Activated CD4-positive, alpha-beta T cell treated with anti-CD3 and anti-CD28 coated beads for 36 hours (primary cell): Measurements from ENCODE around the gene HTR2B. TPM values are rescaled to one million over a fixed set of nuclear protein-coding genes. Genes with fewer than 3 reads are reported as not detected.
A peak's percentile ranks its signal among the peaks of the same experiment; 100 is the strongest.

ENCODE experiments used
- ATAC-seq: fragments of 200-7000 bp; cut with Tn5 transposase; one replicate; pipeline ENCODE4 v1.10.0; 2021; ENCODE audit warnings: mild to moderate bottlenecking, moderate library complexity
- CTCF ChIA-PET: fragments of 350-600 bp; sonication (Branson Sonifier 250); formaldehyde crosslinking; loops from one replicate; lab custom pipeline; 2021; ENCODE audit warnings: antibody characterized with exemption; lab: Charles Lee
- POLR2A ChIA-PET: fragments of 350-600 bp; sonication (Branson Sonifier 250); formaldehyde crosslinking; loops from one replicate; lab custom pipeline; 2021; ENCODE audit warnings: antibody characterized with exemption, inconsistent platforms; lab: Charles Lee
- DNase-seq: peaks from one replicate; pipeline ENCODE4 v3.0.0-alpha.2; 2020
- H3K27ac Mint-ChIP-seq: one replicate; pipeline ENCODE4 v1.8.0; 2021; ENCODE audit warnings: mixed read lengths
- H3K27me3 Mint-ChIP-seq: one replicate; pipeline ENCODE4 v1.8.0; 2021; ENCODE audit warnings: mixed read lengths
- H3K36me3 Mint-ChIP-seq: one replicate; pipeline ENCODE4 v1.8.0; 2021; ENCODE audit warnings: low read depth, mixed read lengths
- H3K4me1 Mint-ChIP-seq: one replicate; pipeline ENCODE4 v1.8.0; 2021; ENCODE audit warnings: mixed read lengths
- H3K4me3 Mint-ChIP-seq: one replicate; pipeline ENCODE4 v1.8.0; 2021; ENCODE audit warnings: mild to moderate bottlenecking, moderate library complexity, mixed read lengths
- H3K9me3 Mint-ChIP-seq: one replicate; pipeline ENCODE4 v1.8.0; 2021; ENCODE audit warnings: low read depth, mixed read lengths
- intact Hi-C, 2 experiments: fragments of 100-400 bp; cut with DNase I in 1 of 2; cut with micrococcal nuclease in 1 of 2; formaldehyde crosslinking; loops; one replicate each; pipeline versions ENCODE4 v1.14.2 to v1.15.1; 2022 to 2024; cut with DNase I, micrococcal nuclease
- total RNA-seq, 2 experiments: library from RNA; stranded (reverse); gene quantifications; one replicate each; pipeline ENCODE4 v1.2.3, GENCODE V29; 2021

HTR2B gene
- under 1 TPM; 0.11 TPM for total RNA-seq

- Mint-ChIP-seq H3K9me3 (no peaks in the 10 kb centered on the region), H3K4me1 (peaks cover 35% of the 10 kb centered on the region), H3K4me3 (peak within 1 kb of the TSS; percentile 60), H3K27ac (peak within 1 kb of the TSS; percentile 75), H3K36me3 (peaks cover 6% of the 10 kb centered on the region), H3K27me3 (no peaks in the 10 kb centered on the region)
- ATAC-seq (peak; percentile 96), DNase-seq (peak; percentile 60)
- ChIA-PET CTCF (interaction anchor here (0.6 to 1.4 kb wide), 8 partner anchors 10 to 258 kb away, joined by 3 to 12 read pairs (median 3); no protein-coding TSS in a partner anchor), POLR2A (interaction anchor here (0.7 kb wide), 3 partner anchors 15 to 60 kb away, joined by 4 to 10 read pairs (median 8); no protein-coding TSS in a partner anchor)
- intact Hi-C loops, result no loop called here
Observed at GRCh38 chr2:231124838-231125568, at the start of gene HTR2B. TSS of gene HTR2B (minus strand) at chr2:231125042. CDS start at chr2:231123764, 1,278 bp downstream.

GRCh38 chr2:231174211-231174651 is 49.4 kb upstream of the HTR2B start:
- no peaks in the 10 kb centered on the region for H3K27me3 Mint-ChIP-seq

GRCh38 chr2:231172025-231172424 is 47.2 kb upstream of the HTR2B start:
- peaks cover 56% of the 10 kb centered on the region for H3K36me3 Mint-ChIP-seq
- intact Hi-C loops, result no loop called here
- no peaks in the 10 kb centered on the region for H3K9me3 Mint-ChIP-seq
- H3K4me3 Mint-ChIP-seq, result no peak overlapping the region
- no peaks in the 10 kb centered on the region for H3K27me3 Mint-ChIP-seq
- ATAC-seq, result no peak
- no peak for DNase-seq
- ChIA-PET POLR2A (no interaction called here), CTCF (interaction anchor here (1.0 kb wide), 1 partner anchor 17 kb away, joined by 3 read pairs; no protein-coding TSS in a partner anchor)
- H3K4me1 Mint-ChIP-seq, result peaks cover 21% of the 10 kb centered on the region
- no peak overlapping the region for H3K27ac Mint-ChIP-seq

More at GRCh38 chr2:231174211-231174651, 49.4 kb upstream of the HTR2B start:
- DNase-seq, result no peak
- H3K4me1 Mint-ChIP-seq, result peaks cover 10% of the 10 kb centered on the region
- intact Hi-C loops, result no loop called here
- peaks cover 45% of the 10 kb centered on the region for H3K36me3 Mint-ChIP-seq
- no peak overlapping the region for H3K4me3 Mint-ChIP-seq
- POLR2A ChIA-PET, result no interaction called here
- ATAC-seq, result no peak
- CTCF ChIA-PET, result interaction anchor here (0.5 to 1.8 kb wide), 3 partner anchors 21 to 72 kb away, joined by 3 to 8 read pairs (median 3); no protein-coding TSS in a partner anchor
- H3K27ac Mint-ChIP-seq, result no peak overlapping the region
- H3K9me3 Mint-ChIP-seq, result no peaks in the 10 kb centered on the region

- no peaks in the 10 kb centered on the region for H3K9me3 Mint-ChIP-seq
- CTCF ChIA-PET, result interaction anchor here (1.1 kb wide), 1 partner anchor 10 kb away, joined by 3 read pairs; no protein-coding TSS in a partner anchor
- ATAC-seq (no peak), DNase-seq (no peak)
- no peaks in the 10 kb centered on the region for H3K27me3 Mint-ChIP-seq
- H3K27ac Mint-ChIP-seq, result no peak overlapping the region
- H3K36me3 Mint-ChIP-seq, result peaks cover 60% of the 10 kb centered on the region
- peaks cover 26% of the 10 kb centered on the region for H3K4me1 Mint-ChIP-seq
- POLR2A ChIA-PET, result no interaction called here
- intact Hi-C loops, result no loop called here
- no peak overlapping the region for H3K4me3 Mint-ChIP-seq
Observed at GRCh38 chr2:231170055-231170454, 45.2 kb upstream of the HTR2B start.

GRCh38 chr2:231169488-231169887 is 44.6 kb upstream of the HTR2B start:
- H3K4me1 Mint-ChIP-seq, result peaks cover 26% of the 10 kb centered on the region
- no peaks in the 10 kb centered on the region for H3K27me3 Mint-ChIP-seq
- H3K4me3 Mint-ChIP-seq, result no peak overlapping the region
- H3K9me3 Mint-ChIP-seq, result no peaks in the 10 kb centered on the region
- H3K36me3 Mint-ChIP-seq, result peaks cover 60% of the 10 kb centered on the region
- intact Hi-C loops, result no loop called here
- POLR2A ChIA-PET, result no interaction called here
- peak; percentile 30 for ATAC-seq
- DNase-seq, result no peak
- H3K27ac Mint-ChIP-seq, result peak overlapping the region; percentile 7
- CTCF ChIA-PET, result interaction anchor here (0.6 kb wide), 2 partner anchors 23 to 87 kb away, joined by 3 read pairs; no protein-coding TSS in a partner anchor

GRCh38 chr2:231168460-231169139 is 43.8 kb upstream of the HTR2B start:
- Mint-ChIP-seq H3K27ac (peak overlapping the region; percentile 48), H3K36me3 (peaks cover 58% of the 10 kb centered on the region), H3K4me3 (no peak overlapping the region), H3K27me3 (no peaks in the 10 kb centered on the region), H3K4me1 (peaks cover 26% of the 10 kb centered on the region), H3K9me3 (no peaks in the 10 kb centered on the region)
- DNase-seq (no peak), ATAC-seq (no peak)
- intact Hi-C loops, result no loop called here
- POLR2A ChIA-PET, result no interaction called here
- CTCF ChIA-PET, result interaction anchor here (0.5 to 1.1 kb wide), 3 partner anchors 18 to 88 kb away, joined by 3 read pairs; no protein-coding TSS in a partner anchor

- CTCF ChIA-PET, result interaction anchor here (0.5 to 1.1 kb wide), 3 partner anchors 12 to 29 kb away, joined by 3 read pairs; no protein-coding TSS in a partner anchor
- H3K36me3 Mint-ChIP-seq, result peaks cover 63% of the 10 kb centered on the region
- POLR2A ChIA-PET, result no interaction called here
- peak overlapping the region; percentile 48 for H3K27ac Mint-ChIP-seq
- intact Hi-C loops, result no loop called here
- peaks cover 26% of the 10 kb centered on the region for H3K4me1 Mint-ChIP-seq
- DNase-seq (no peak), ATAC-seq (peak; percentile 68)
- no peaks in the 10 kb centered on the region for H3K27me3 Mint-ChIP-seq
- H3K4me3 Mint-ChIP-seq, result no peak overlapping the region
- no peaks in the 10 kb centered on the region for H3K9me3 Mint-ChIP-seq
Observed at GRCh38 chr2:231167745-231168459, 43.1 kb upstream of the HTR2B start.

- no peaks in the 10 kb centered on the region for H3K9me3 Mint-ChIP-seq
- peak overlapping the region; percentile 42 for H3K27ac Mint-ChIP-seq
- CTCF ChIA-PET, result no interaction called here
- no peak for ATAC-seq
- H3K4me1 Mint-ChIP-seq, result peaks cover 36% of the 10 kb centered on the region
- H3K4me3 Mint-ChIP-seq, result no peak overlapping the region
- DNase-seq, result no peak
- peaks cover 55% of the 10 kb centered on the region for H3K36me3 Mint-ChIP-seq
- intact Hi-C loops, result no loop called here
- H3K27me3 Mint-ChIP-seq, result no peaks in the 10 kb centered on the region
- POLR2A ChIA-PET, result no interaction called here
Observed at GRCh38 chr2:231163414-231164095, 38.7 kb upstream of the HTR2B start.

GRCh38 chr2:231163011-231163410 is 38.2 kb upstream of the HTR2B start:
- Mint-ChIP-seq H3K4me1 (peaks cover 30% of the 10 kb centered on the region), H3K9me3 (no peaks in the 10 kb centered on the region), H3K4me3 (no peak overlapping the region), H3K27ac (peak overlapping the region; percentile 42), H3K36me3 (peaks cover 53% of the 10 kb centered on the region), H3K27me3 (no peaks in the 10 kb centered on the region)
- intact Hi-C loops, result no loop called here
- DNase-seq (no peak), ATAC-seq (no peak)
- POLR2A ChIA-PET, result no interaction called here
- CTCF ChIA-PET, result no interaction called here

- POLR2A ChIA-PET, result no interaction called here
- no peak overlapping the region for H3K4me3 Mint-ChIP-seq
Observed at GRCh38 chr2:231161877-231162329, 37.1 kb upstream of the HTR2B start.

More at GRCh38 chr2:231161877-231162329, 37.1 kb upstream of the HTR2B start:
- H3K4me1 Mint-ChIP-seq, result peaks cover 19% of the 10 kb centered on the region
- peaks cover 43% of the 10 kb centered on the region for H3K36me3 Mint-ChIP-seq
- no peaks in the 10 kb centered on the region for H3K27me3 Mint-ChIP-seq
- DNase-seq (no peak), ATAC-seq (peak; percentile 16)
- intact Hi-C loops, result no loop called here
- H3K27ac Mint-ChIP-seq, result peak overlapping the region; percentile 65
- CTCF ChIA-PET, result no interaction called here
- H3K9me3 Mint-ChIP-seq, result no peaks in the 10 kb centered on the region
